GM19025 (cell line): ENCODE measurements around the gene S1PR1.
"Not testable (repeated sequence)": the region's sequence is repeated elsewhere in the genome, so short reads cannot be mapped to it uniquely, and the experiment has no call there.

Experiments used
- ATAC-seq: cut with Tn5 transposase; IDR thresholded peaks from one replicate; pipeline ENCODE4 v1.9.1; 2021; ENCODE audit warnings: mild to moderate bottlenecking, low read depth, moderate library complexity; ENCODE audit not compliant: unreplicated experiment

The S1PR1 gene

DNA sequence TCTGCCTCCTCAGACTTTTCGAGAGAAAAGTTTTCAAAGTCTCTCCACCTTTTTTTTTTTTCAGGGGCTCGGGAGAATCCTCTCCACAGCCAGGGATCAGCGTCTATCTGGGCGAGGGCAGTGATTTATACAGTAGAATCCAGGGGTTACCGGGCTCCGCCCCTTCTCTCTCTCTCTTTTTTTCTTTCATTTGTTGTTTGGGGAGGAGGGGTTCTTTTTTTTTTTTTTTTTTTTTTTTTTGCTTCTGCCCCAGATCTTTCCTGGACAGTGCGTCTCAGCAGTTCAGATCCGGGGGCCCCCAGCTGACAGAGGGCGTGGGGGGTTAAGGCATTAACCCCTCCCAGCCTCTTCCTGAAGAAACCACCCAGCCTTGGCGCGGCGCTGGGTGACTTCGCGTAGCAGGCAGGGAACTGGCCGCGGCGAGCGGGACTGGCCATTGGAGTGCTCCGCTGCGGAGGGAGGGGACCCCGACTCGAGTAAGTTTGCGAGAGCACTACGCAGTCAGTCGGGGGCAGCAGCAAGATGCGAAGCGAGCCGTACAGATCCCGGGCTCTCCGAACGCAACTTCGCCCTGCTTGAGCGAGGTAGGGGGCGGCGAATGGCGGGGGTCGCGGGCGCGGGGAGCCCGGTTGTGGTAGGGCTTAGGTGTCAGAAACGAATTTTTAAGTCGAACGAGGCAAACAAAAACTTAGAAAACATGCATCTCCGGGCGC, at the start of gene S1PR1:
S1PR1 (plus strand) TSS at position 504 of the 713 bp plus-strand sequence. CDS start 1,966 bp downstream, outside the sequence.
- ATAC-seq = peak; percentile 6

DNA sequence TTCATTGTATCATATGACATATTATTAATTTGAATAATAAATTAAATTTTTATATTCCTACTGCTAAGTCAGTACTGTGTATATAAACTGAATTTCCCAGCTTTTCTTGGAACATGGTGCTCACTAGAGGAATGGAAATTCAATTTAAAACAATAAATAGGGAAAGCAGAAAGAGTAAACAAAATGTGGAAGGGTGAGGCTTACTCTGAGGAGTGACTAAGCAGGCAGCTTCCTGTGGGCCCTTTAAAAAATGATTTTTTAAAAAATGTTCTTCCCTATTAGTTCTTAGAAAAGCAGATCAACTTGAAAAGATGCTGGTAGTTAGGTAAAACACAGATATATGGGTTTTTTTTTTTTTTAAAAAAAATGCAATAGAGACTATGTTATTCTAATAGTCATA, 49.5 kb upstream of the S1PR1 start:
- no peak for ATAC-seq

DNA sequence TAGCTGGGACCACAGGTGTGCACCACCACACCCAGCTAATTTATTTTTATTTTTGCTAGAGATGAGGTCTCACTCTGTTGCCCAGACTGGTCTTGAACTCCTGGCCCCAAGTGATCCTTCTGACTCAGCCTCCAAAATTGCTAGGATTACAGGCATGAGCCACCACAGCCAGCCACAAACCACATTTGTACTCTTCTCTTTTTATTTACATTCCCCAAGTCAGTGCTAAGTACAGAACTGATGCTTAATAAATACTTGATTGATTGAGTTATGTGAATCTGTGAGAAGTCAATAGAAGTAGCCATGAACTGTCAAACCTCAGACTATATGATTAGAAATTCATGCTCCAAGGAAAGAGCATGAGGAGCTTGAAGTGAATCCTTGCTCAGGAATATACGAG, 48.5 kb upstream of the S1PR1 start:
- no peak for ATAC-seq

DNA sequence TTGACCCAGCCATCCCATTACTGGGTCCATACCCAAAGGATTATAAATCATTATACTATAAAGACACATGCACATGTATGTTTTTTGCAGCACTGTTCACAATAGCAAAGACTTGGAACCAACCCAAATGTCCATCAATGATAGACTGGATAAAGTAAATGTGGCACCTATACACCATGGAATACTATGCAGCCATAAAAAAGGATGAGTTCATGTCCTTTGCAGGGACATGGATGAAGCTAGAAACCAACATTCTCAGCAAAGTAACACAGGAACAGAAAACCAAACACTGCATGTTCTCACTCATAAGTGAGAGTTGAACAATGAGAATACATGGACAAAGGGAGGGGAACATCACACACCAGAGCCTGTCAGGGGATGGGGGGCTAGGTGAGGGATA, 47.9 kb upstream of the S1PR1 start:
- not testable (repeated sequence) for ATAC-seq

DNA sequence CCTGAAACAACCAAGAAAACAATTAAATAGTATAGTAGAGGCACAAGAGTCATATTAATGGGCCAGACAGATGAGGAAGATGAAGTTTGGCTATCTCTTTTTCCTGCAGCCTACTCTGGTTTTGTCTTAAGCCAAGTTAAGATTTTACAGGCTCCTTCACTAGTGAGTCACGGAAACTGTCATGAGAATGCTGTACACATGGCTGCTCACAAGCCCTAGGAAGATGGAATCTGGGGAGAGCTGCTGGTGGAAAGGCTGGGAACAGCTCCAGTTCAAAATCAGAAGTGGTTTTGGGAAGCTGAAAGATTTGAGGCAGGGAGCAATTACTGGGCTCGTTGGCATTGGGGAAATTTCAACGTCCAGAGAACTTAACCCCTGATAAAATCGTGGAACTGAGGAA, 46.4 kb upstream of the S1PR1 start:
- no peak for ATAC-seq

DNA sequence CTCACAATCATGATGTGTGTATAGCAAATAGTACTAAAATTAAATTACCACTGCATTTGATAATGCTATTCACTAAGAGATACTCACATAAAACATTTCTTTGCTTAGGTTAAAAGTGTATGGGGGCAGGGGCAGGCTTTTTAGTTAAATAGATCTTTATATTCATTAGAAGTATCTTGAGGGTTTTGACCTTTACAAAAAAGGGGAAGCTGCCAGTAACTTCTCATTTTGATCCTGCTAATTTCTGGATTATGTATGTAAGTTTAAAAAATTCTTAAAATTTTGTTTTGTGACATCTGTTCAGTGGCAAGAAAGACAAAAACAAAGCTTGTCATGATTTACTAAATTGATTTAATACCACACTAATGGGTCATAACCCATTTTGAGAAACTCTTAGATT, 45.8 kb upstream of the S1PR1 start:
- ATAC-seq = no peak

DNA sequence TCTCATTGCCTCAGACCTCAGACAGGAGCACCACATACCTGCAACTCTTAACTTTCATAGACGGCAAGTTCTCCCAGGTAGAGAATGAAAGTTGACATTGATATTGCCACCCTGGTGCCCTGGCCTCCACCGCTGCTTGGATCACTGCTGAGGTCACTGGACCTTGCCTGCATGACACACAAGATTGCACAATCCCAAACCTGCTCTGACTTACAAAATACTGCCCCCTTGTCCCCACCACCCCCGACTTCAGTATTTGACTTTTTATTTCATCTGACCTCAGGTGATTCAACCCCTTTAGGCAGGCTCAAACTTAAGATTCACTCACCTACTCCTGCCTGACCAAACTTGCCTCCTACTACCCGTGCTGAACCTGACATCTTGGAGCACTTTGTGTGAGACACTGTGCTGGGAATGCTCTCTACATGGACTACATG, 43.1 kb upstream of the S1PR1 start:
- ATAC-seq = no peak

DNA sequence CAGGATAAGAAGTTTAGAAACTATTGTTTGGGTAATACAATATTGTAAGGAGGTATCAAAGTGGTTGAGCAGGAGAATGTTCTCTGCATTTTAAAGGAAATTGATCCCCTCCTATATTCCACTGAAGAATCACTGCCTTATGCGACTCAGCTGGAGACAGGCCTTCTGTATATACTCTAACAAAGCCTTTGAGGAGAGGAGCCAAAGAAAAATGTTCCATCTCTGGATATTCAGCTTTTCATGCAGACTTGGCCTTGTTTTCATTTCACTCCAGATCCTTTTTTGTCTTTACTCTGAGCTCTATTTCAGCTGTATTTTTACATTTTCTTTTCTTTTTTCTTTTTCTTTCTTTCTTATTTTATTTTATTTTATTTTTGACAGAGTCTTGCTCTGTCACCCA, 42.1 kb upstream of the S1PR1 start:
- ATAC-seq = no peak

DNA sequence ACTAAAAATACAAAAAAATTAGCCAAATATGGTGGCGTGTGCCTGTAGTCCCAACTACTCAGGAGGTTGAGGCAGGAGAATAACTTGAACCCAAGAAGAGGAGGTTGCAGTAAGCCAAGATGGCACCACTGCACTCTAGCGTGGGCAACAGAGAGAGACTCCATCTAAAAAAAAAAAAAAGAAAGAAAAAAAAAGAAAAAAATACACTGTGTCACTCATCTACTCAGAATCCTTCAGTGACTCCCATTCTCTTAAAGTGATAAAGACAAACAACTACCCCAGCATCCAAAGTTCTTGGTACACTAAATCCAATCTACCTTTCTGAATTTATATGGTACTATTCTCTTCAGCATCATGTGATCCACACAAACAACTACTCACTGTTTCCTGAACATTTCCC, 40.2 kb upstream of the S1PR1 start:
- ATAC-seq = no peak

DNA sequence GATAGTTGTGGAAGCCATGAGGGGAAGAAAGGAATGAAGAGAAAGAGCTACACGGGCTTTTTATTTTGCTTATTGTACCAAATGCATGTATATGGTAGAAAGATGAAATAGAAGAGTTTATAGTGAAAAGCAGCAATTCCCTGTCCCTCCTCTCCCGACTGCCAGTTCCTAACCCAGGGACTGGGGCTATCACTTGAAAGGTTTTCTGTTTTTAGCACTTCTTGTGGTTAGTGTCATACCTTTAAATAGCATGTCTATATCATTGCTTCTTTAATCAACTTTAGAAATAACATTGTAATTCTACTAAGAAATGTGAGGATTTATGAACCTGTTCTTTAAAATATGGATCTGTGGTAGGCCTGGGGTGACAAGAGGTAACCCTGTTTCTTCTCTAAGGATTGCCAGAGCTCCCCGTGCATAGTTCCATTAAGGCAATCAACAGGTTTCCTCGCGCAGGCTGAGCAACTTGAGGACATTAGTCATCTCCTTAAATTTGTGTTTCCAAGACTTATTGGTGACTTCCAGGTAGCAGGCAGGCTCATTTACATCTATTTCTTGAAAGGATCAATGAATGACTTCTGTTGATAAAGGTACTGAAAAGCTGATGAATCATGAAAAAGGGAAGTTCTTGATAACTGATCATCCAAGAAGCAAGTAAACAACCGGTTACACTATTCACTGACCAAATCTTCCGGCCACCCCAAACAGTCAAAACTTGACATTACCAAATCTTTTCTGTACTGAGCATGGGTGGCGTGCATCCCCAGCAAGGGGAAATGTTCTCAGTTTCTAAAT, 37.8 kb upstream of the S1PR1 start:
- peak; percentile 97 for ATAC-seq

DNA sequence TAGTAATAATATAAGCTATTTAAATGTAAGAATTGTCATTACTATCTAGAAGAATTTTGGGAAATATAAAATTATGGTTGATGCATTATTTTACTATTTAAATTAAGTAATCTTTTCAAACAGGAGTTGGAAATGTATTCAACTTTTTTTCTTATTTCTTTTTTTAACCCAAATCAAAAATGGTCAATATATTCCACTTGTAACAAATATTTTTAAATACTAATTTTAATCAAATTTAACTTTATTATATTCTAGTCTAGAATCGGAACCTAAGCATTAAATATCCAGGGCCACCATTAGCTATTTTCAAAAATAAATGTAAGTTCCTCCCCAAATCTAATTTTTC, 37.2 kb upstream of the S1PR1 start:
- ATAC-seq = no peak

DNA sequence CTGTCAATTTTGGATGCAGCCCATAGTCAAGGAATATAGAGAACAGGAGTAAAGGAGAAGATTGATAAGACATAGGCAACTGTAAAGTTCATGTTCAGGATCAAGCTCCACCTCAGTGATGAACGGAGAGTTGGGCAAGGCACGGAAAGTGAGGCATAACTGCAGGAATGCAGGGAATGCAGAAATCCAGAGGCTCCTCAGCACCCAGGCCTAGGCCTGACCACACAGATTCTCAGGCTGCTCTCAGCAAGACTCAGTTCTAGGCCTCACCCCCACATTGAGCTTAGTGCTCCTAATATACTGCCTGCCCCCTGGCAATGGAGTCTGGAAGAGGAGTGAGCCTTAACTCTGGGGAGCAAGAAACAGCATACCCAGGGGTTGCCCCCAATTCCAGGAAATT, 36.3 kb upstream of the S1PR1 start:
- ATAC-seq = no peak

DNA sequence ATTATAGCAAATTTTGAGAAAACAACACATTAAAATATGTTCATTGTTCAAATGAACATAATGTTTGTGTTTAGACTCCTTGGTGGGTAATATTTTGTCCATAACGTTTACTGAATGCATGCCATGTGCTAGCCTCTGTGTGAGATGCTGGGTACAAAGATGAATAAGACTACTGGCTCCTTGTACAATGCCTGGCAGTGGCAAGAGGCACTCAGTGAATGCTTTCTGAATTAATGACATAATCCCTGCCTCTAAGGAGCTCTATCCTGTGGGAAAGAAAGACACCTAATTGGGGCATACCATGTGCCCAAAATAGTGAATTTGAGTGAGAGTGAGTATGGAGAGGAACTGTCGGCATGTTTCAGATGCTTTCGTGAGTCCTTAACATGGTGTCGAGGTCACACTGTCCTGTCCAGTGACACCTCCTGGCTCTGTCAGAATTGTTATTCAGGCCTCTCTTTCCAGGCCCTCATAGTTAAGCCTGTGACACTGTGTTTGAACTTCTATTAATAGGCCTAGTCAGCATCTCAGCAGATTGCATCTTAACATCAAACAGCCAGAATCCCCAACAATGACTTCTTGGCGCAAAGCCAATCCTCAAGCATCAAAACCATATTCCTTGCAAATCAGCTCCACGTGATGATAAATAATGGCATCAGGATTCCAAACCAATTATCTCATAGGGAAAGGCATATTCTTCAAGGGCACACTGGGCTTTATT, 32.8 kb upstream of the S1PR1 start:
- no peak for ATAC-seq

DNA sequence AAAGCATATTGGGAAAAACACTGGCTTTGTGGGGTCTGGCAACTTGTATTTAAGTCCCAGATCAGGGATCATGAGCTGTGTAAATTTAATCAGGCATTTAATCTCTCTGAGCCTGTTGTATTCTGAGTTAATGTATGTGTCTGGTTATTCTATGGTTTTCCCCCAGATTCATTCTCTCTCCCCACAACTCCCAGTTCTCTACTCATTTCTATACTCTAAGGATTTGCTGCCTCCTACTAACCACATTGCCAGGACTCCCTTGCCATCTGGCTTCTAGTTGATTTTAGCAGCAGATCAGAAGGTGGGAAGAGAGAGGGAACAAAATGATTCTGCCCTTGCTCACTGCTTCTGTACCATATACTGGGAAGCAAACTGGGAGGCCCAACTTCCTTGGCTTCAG, 31.4 kb upstream of the S1PR1 start:
- no peak for ATAC-seq

DNA sequence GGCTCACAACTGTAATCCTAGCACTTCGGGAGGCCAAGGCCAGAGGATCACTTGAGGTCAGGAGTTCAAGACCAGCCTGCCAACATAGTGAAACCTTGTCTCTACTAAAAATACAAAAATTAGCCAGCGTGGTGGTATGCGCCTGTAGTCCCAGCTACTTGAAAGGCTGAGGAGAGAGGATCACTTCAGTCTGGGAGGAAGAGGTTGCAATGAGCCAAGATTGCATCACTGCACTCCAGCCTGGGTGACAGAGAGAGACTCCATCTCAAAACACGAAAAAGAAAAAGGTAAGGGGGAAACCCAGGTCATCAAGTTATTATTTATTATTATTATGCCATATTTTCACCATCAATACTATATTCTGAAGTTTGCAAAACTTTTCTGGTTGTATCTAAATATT, 30.7 kb upstream of the S1PR1 start:
- not testable (repeated sequence) for ATAC-seq

DNA sequence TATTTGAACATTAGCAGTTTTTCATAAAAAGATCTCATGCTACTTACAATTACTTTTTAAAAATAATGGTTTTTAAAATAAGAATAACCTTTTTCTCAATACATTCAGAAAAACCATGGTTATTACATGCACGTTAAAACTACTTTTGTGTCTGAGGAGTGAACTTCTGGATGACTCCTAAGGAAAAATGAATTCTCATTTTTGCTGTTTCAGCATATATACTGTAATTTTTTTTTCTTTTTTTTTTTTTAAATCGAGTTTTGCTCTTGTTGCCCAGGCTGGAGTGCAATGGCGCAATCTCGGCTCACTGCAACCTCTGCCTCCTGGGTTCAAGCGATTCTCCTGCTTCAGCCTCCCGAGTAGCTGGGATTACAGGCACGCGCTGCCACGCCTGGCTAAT, 29.5 kb upstream of the S1PR1 start:
- ATAC-seq = not testable (repeated sequence)

DNA sequence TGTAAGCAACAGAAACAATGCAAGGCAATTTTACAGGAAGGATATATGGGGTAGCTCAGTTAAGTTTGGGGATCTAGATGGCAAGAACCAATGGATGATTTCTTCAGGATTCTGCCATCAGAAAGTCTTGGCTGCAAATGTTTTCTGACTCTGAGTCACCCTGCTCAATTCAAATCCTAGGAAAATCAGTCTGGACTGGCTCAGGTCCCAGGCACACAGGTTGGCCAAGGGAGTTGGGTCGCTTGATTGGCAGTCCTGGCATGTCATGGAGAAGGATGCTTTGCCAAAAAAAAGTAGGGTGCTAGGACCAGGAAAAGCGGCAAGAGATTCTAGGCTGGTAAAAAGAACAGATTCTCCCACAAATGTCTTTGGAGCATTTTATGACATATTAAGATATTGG, 28.9 kb upstream of the S1PR1 start:
- ATAC-seq = no peak

DNA sequence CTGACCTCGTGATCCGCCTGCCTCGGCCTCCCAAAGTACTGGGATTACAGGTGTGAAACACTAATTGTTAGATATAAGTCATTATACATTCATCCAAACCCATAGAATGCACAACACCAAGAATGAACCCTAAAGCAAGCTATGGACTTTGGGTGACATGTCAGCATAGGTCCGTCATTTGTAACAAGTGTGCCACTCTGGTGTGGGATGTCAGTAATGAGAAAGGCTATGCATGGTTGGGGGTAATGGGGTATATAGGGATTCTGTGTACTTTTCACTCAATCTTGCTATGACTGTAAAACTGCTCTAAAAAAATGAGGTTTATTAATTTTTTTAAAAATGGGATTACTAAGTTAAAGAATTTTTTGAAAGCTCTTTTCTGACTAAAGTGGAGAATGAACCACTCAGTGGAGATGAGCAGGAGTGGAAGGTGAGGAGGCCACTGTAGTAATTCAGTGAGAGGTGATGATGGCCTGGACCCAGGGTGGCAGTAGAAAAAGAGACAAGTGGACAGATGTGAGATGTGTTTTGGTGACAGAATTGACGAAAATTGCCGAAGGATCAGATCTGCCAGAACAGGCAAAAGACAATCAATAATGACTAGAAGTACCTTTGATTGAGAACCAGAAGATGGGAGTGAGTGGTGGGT, 21.3 kb upstream of the S1PR1 start:
- ATAC-seq = no peak

DNA sequence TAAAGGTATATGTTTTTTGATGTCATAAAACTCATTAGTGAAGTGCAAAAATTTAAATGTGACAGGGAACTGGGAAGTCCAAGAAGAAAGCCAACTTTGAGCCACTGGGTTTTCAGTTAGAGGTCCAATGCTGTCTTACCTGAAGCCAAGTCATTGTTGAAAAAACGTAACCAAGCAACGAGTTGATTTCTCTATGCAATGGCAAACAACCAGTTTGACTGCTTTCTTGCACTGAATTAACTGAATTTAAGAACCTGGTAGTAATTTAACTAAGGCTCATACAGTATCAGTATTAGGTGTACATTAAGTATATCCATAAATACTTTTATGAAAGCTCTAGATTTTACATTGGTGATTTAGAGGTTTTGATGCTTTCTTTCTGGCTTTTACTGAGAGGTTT, 20.2 kb upstream of the S1PR1 start:
- no peak for ATAC-seq

DNA sequence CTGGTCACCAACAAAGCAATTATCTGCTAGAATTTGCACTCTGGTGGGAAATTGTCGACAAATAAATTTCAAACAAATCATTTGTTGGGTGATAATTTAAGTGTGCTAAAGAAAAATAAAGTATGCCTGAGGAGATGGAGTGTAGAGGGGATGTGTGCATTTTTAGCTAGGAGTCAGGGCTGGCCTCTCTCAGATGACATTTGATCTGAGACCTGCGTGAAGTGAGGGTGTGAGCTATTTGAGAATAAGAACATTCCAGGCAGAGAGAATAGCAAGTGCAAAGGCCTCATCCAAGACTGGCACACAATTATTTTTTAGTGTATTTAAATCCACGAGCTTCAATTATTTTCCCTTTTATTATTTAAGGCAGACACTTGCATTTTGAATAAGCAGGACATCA, 19.7 kb upstream of the S1PR1 start:
- ATAC-seq = no peak

DNA sequence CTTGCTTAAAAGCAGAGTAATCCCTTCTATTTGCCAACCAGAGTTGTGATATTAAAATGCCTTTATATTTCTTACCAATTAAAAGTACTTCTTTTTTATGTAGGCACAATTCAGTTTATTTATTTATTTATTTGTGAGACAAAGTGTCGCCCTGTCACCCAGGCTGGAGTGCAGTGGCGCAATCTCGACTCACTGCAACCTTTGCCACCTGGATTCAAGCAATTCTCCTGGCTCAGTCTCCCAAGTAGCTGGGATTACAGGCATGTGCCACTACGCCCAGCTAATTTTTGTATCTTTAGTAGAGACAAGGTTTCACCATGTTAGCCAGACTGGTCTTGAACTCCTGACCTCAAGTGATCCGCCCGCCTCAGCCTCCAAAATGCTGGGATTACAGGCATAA, 17.9 kb upstream of the S1PR1 start:
- ATAC-seq = not testable (repeated sequence)
